Transverse colon (tissue), 4 donors: ENCODE measurements around the gene SIL1.

Experiments
- EP300 ChIP-seq: sonication (generic); formaldehyde crosslinking; IDR thresholded peaks from one replicate; pipeline ENCODE4 v1.6.1; 2017; ENCODE audit warnings: antibody characterized with exemption, low read depth
- POLR2A ChIP-seq: fragments of 450-650 bp; IDR thresholded peaks from one replicate; pipeline ENCODE4 v1.6.1; 2016; ENCODE audit warnings: antibody characterized with exemption, mild to moderate bottlenecking, moderate library complexity
- POLR2AphosphoS5 ChIP-seq, 3 donors: sonication (generic); formaldehyde crosslinking; IDR thresholded peaks; one replicate each; pipeline ENCODE4 v1.6.1; 2016; ENCODE audit warnings: antibody characterized with exemption in 3 of 3
- TF ChIP-seq, protein P1 (sequence below), 5 experiments: fragments of 200-600 bp in 3 of 5; fragments of 450-650 bp in 2 of 5; sonication (generic) in 3 of 5; IDR thresholded peaks; 1 replicate in 2 of 5; 2 replicates in 3 of 5; pipeline ENCODE4 v1.5.1; 2016 to 2017; ENCODE audit warnings: antibody characterized with exemption in 5 of 5, inconsistent platforms in 3 of 5, mild to moderate bottlenecking in 2 of 5, moderate library complexity in 1 of 5

DNA sequence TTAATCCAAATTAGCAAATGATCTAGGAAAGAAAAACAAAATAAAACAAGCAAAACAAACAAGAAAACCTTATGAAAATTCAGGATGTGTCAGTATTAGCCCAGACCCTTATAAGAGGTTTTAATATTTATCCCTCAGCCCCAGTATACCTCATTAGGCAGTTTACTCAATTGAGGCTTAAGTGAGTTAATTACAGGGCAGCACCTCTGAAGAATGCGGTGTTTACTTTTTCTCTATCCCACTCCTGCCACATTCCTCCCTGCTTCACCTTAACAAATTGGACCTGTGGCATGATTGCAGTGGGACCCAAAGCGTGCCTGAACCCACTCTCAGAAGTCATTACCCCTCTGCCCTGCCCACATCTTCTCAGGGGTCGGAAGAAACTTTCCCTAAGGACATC lies 67.1 kb downstream of the SIL1 start:
- TF ChIP-seq, protein P1, sequence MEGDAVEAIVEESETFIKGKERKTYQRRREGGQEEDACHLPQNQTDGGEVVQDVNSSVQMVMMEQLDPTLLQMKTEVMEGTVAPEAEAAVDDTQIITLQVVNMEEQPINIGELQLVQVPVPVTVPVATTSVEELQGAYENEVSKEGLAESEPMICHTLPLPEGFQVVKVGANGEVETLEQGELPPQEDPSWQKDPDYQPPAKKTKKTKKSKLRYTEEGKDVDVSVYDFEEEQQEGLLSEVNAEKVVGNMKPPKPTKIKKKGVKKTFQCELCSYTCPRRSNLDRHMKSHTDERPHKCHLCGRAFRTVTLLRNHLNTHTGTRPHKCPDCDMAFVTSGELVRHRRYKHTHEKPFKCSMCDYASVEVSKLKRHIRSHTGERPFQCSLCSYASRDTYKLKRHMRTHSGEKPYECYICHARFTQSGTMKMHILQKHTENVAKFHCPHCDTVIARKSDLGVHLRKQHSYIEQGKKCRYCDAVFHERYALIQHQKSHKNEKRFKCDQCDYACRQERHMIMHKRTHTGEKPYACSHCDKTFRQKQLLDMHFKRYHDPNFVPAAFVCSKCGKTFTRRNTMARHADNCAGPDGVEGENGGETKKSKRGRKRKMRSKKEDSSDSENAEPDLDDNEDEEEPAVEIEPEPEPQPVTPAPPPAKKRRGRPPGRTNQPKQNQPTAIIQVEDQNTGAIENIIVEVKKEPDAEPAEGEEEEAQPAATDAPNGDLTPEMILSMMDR (IDR thresholded peaks at IDR 0.05) = no peak
- TF ChIP-seq POLR2A (no peak), POLR2AphosphoS5 (IDR thresholded peaks at IDR 0.05) (no peak), EP300 (no peak)
